NCI-H2196 treated with DMSO at 0.1 percent for 48 hours (cell line): Measurements from ENCODE around the gene ITPKB.
A peak's percentile ranks its signal among the peaks of the same experiment; 100 is the strongest.
"Not testable (repeated sequence)": the region's sequence is repeated elsewhere in the genome, so short reads cannot be mapped to it uniquely, and the experiment has no call there.

Experiments used
- DNase-seq: peaks from one replicate; lab custom pipeline; 2025; ENCODE audit not compliant: unreplicated experiment; lab: John Stamatoyannopoulos, UW

Gene ITPKB

GRCh38 chr1:226605318-226605950, 133.6 kb downstream of the ITPKB start:
- DNase-seq: no peak

GRCh38 chr1:226604560-226605317, 134.3 kb downstream of the ITPKB start:
- no peak for DNase-seq

GRCh38 chr1:226603858-226604559, 135.1 kb downstream of the ITPKB start:
- no peak for DNase-seq

GRCh38 chr1:226603022-226603857, 135.8 kb downstream of the ITPKB start:
- peak; percentile 23 for DNase-seq

- DNase-seq: no peak
These were observed 136.7 kb downstream of the ITPKB start for GRCh38 chr1:226602186-226603021.

GRCh38 chr1:226601456-226601855, 137.6 kb downstream of the ITPKB start:
- DNase-seq: no peak

- no peak for DNase-seq
These were observed 138.8 kb downstream of the ITPKB start for GRCh38 chr1:226600254-226600653.

GRCh38 chr1:226599636-226600238, 139.3 kb downstream of the ITPKB start:
- no peak for DNase-seq

GRCh38 chr1:226598955-226599354, 140.1 kb downstream of the ITPKB start:
- not testable (repeated sequence) for DNase-seq

- DNase-seq: no peak
These were observed 140.6 kb downstream of the ITPKB start for GRCh38 chr1:226598455-226598849.

- no peak for DNase-seq
These were observed 141.2 kb downstream of the ITPKB start for GRCh38 chr1:226597616-226598454.

GRCh38 chr1:226596531-226597165, 142.4 kb downstream of the ITPKB start:
- no peak for DNase-seq

- no peak for DNase-seq
These were observed 145.5 kb downstream of the ITPKB start for GRCh38 chr1:226593541-226593940.

GRCh38 chr1:226590614-226591013, 148.5 kb downstream of the ITPKB start:
- DNase-seq: no peak

- no peak for DNase-seq
These were observed 149.9 kb downstream of the ITPKB start for GRCh38 chr1:226589008-226589733.

- no peak for DNase-seq
These were observed 150.6 kb downstream of the ITPKB start for GRCh38 chr1:226588484-226588883.

- DNase-seq: no peak
These were observed 152.2 kb downstream of the ITPKB start for GRCh38 chr1:226586650-226587422.
